LNCAP (cell line): ENCODE measurements around the gene ZCCHC14.
A peak's percentile ranks its signal among the peaks of the same experiment; 100 is the strongest.

Experiments used
- TF ChIP-seq, protein P1 (sequence below): fragments of 450-650 bp; IDR thresholded peaks from 2 replicates; pipeline ENCODE4 v1.5.1; 2017; ENCODE audit warnings: mild to moderate bottlenecking

Gene ZCCHC14

GRCh38 chr16:87418216-87418615 is 74.6 kb downstream of the ZCCHC14 start:
- TF ChIP-seq, protein P1, sequence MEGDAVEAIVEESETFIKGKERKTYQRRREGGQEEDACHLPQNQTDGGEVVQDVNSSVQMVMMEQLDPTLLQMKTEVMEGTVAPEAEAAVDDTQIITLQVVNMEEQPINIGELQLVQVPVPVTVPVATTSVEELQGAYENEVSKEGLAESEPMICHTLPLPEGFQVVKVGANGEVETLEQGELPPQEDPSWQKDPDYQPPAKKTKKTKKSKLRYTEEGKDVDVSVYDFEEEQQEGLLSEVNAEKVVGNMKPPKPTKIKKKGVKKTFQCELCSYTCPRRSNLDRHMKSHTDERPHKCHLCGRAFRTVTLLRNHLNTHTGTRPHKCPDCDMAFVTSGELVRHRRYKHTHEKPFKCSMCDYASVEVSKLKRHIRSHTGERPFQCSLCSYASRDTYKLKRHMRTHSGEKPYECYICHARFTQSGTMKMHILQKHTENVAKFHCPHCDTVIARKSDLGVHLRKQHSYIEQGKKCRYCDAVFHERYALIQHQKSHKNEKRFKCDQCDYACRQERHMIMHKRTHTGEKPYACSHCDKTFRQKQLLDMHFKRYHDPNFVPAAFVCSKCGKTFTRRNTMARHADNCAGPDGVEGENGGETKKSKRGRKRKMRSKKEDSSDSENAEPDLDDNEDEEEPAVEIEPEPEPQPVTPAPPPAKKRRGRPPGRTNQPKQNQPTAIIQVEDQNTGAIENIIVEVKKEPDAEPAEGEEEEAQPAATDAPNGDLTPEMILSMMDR, result no peak

- TF ChIP-seq, protein P1, result no peak
Measured at GRCh38 chr16:87417528-87417910, 75.3 kb downstream of the ZCCHC14 start.

GRCh38 chr16:87416826-87417527 is 75.8 kb downstream of the ZCCHC14 start:
- TF ChIP-seq, protein P1, result peak; percentile 84

- TF ChIP-seq, protein P1, result no peak
Measured at GRCh38 chr16:87415441-87415840, 77.4 kb downstream of the ZCCHC14 start.

DNA sequence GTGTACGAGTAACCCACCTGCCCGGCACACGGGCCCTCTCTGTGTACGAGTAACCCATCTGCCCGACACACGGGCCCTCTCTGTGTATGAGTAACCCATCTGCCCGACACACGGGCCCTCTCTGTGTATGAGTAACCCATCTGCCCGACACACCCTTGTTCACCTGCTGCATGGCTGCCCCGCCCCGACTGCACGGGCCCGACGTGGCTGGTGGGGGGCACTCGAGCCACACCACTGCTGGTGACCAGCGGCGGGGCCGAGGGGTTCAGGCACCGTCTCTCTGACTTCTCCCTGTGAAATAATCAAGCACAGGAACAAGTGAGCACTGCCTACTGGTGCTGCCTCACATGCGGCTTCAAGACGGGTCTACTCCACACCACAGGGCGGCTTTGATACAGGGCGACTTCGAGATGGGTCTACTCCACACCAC is 78.6 kb downstream of the ZCCHC14 start:
- TF ChIP-seq, protein P1, result no peak

DNA sequence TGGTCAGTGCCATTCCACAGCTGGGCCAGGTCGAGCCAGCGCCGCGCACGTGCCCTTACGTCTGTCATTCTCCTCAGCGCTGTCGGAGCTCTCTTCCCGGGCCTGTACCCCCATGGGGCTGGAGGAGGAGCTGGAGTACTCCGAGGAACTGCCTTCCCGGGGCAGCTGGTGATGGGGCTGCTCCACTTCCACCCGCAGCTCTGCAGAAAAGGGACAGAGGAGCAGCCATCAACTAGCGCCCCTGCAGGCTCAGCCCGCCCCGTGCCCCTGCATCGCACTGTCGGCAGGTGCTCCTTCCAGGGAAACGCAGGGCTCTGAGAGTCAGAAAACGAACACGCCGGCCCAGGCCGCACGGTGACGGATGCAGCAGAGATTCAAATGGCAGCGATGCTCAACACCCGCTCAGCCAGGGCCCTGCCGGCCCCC is 79.8 kb downstream of the ZCCHC14 start:
- TF ChIP-seq, protein P1, result no peak

- TF ChIP-seq, protein P1, result no peak
Measured at GRCh38 chr16:87412371-87412995, 80.3 kb downstream of the ZCCHC14 start.
